ENCODE data around the gene TUFT1. TPM values are rescaled to one million over a fixed set of nuclear protein-coding genes. Genes with fewer than 3 reads are reported as not detected.

TUFT1 gene
- total and polyA plus RNA-seq, 9 of the 15 experiments (the other 6 are each of a cell fraction or from before 2014, with no cell fraction given) = 0.54 to 2.0 (median 1.7) TPM

DNA sequence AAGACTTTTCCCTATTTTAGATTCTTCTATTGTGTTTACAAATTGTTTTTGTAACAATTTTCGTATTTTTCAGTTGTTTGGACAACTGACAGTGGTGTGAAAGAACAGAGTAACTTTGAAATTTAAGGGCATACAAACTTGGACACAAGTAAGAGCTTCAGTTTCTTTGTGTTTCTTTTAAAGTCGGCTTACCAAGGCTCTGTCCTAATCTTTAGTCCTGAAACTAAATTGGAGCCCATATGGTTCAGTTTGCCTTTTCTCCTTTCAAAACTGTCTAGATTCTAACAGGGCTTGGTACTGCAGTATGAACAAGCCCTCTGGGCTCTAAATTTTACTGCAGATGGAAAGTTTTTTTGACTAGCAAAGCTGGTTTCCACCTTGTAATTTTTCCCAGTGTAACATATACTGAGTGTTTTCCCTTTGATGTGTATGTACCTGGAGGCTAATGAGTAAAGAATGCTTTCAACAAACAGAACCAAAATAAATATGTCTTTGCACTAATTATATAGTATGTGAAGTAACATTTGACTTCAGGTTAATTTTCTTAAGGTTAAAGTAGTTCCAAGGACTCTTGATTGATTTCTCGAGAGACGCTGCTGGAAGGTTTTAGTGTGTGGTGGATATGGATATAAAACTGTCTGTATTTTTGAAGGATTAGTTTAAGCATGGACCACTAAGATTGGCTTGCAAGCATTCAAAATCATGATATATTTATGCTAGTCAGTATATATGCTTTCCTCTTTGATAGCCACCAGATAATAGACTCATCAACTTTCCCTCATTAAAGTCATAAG is 75.8 kb downstream of the TUFT1 start:
- Histone ChIP-seq H3K36me3 (ENCODE audit: control insufficient read depth, insufficient read depth, low read length) (peaks cover 5% of the 10 kb centered on the region; the same call in 1 of the 3 replicates), H3K4me3 (no peak overlapping the region), H3K27ac (ENCODE audit: extremely low read depth, low read depth, low read length) (no peak overlapping the region), H3K4me2 (ENCODE audit: insufficient read depth, low read length) (no peak overlapping the region), H3K27me3 (ENCODE audit: control insufficient read depth in 2 of 2, insufficient read depth in 2 of 2, low read length in 2 of 2) (no peaks in the 10 kb centered on the region), H3K4me1 (replicated peaks in 1 of 2; ENCODE audit: control insufficient read depth in 2 of 2, insufficient read depth in 2 of 2, low read length in 2 of 2) (peaks cover 16 to 18% of the 10 kb centered on the region in 2 experiments; a peak in 4 of 5 replicates), H3K9ac (ENCODE audit: insufficient read depth in 1 of 2, low read depth in 2 of 2, low read length in 2 of 2) (no peak overlapping the region), H3K79me2 (ENCODE audit: control insufficient read depth, insufficient read depth, low read length) (peaks cover 25% of the 10 kb centered on the region), H3K9me3 (replicated peaks; ENCODE audit: control insufficient read depth, insufficient read depth, low read depth, low read length) (no peaks in the 10 kb centered on the region), H2AFZ (ENCODE audit: low read depth, low read length) (no peak overlapping the region), H3K9me1 (ENCODE audit: control insufficient read depth, insufficient read depth, low read length) (no peaks in the 10 kb centered on the region), H4K20me1 (replicated peaks; ENCODE audit: control insufficient read depth, insufficient read depth, low read length) (peaks cover 7% of the 10 kb centered on the region; the same call in 1 of the 2 replicates)
- intact Hi-C loops (cut with micrococcal nuclease) (no loop called here), in situ Hi-C loops (cut with MboI) (no loop called here)
- no peak for FAIRE-seq
- 66% methylated on average over 4 of the region's 4 CpGs for WGBS (ENCODE audit: insufficient coverage, low coverage, missing lambda C conversion rate)
- DNase-seq (ENCODE audit: extremely low read depth in 1 of 4, low spot score in 3 of 4) = no peak
- TF ChIP-seq COPS2 (conservative IDR thresholded peaks at IDR 0.05) = no peak
- TF ChIP-seq, protein P1, sequence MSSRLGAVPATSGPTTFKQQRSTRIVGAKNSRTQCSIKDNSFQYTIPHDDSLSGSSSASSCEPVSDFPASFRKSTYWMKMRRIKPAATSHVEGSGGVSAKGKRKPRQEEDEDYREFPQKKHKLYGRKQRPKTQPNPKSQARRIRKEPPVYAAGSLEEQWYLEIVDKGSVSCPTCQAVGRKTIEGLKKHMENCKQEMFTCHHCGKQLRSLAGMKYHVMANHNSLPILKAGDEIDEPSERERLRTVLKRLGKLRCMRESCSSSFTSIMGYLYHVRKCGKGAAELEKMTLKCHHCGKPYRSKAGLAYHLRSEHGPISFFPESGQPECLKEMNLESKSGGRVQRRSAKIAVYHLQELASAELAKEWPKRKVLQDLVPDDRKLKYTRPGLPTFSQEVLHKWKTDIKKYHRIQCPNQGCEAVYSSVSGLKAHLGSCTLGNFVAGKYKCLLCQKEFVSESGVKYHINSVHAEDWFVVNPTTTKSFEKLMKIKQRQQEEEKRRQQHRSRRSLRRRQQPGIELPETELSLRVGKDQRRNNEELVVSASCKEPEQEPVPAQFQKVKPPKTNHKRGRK (tag; IDR thresholded peaks at IDR 0.05) = no peak
- TF ChIP-seq, protein P2, sequence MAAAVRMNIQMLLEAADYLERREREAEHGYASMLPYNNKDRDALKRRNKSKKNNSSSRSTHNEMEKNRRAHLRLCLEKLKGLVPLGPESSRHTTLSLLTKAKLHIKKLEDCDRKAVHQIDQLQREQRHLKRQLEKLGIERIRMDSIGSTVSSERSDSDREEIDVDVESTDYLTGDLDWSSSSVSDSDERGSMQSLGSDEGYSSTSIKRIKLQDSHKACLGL (CRISPR knock-in tag; IDR thresholded peaks at IDR 0.05; ENCODE audit: borderline replicate concordance, poor library complexity, severe bottlenecking) = no peak
- TF ChIP-seq, protein P3, sequence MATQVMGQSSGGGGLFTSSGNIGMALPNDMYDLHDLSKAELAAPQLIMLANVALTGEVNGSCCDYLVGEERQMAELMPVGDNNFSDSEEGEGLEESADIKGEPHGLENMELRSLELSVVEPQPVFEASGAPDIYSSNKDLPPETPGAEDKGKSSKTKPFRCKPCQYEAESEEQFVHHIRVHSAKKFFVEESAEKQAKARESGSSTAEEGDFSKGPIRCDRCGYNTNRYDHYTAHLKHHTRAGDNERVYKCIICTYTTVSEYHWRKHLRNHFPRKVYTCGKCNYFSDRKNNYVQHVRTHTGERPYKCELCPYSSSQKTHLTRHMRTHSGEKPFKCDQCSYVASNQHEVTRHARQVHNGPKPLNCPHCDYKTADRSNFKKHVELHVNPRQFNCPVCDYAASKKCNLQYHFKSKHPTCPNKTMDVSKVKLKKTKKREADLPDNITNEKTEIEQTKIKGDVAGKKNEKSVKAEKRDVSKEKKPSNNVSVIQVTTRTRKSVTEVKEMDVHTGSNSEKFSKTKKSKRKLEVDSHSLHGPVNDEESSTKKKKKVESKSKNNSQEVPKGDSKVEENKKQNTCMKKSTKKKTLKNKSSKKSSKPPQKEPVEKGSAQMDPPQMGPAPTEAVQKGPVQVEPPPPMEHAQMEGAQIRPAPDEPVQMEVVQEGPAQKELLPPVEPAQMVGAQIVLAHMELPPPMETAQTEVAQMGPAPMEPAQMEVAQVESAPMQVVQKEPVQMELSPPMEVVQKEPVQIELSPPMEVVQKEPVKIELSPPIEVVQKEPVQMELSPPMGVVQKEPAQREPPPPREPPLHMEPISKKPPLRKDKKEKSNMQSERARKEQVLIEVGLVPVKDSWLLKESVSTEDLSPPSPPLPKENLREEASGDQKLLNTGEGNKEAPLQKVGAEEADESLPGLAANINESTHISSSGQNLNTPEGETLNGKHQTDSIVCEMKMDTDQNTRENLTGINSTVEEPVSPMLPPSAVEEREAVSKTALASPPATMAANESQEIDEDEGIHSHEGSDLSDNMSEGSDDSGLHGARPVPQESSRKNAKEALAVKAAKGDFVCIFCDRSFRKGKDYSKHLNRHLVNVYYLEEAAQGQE (IDR thresholded peaks at IDR 0.05; ENCODE audit: borderline replicate concordance) = peak; percentile 23; the same call in 1 of the 2 replicates
- TF ChIP-seq, protein P3 (CRISPR knock-in tag; IDR thresholded peaks at IDR 0.05; ENCODE audit: low read depth) = no peak
- no peak for TF ChIP-seq KDM4B (IDR thresholded peaks at IDR 0.05; ENCODE audit: borderline replicate concordance in 2 of 2, low read depth in 1 of 2)
- no peak for TF ChIP-seq POLR3A (IDR thresholded peaks at IDR 0.05; ENCODE audit: borderline replicate concordance, extremely low read depth, insufficient read depth, insufficient read length)
- CTCF ChIA-PET (ENCODE audit: low intra/inter-chr PET ratio) = no interaction called here
- POLR2A ChIA-PET = no interaction called here
- no TSS peak for BruUV-seq (replicated peaks)
- no peak for ATAC-seq

Data from K562 (cell line).